Right lung (tissue), 10 donors: ENCODE measurements around the gene BGN. TPM values are rescaled to one million over a fixed set of nuclear protein-coding genes. Genes with fewer than 3 reads are reported as not detected.
A peak's percentile ranks its signal among the peaks of the same experiment; 100 is the strongest.

Source experiments
- DNase-seq, 2 donors: peaks; one replicate each; pipeline ENCODE4 v3.0.0-alpha.2; 2013
- long read RNA-seq, 8 donors: transcript quantifications; one replicate each; lab custom pipeline, GENCODE V29; 2026
- polyA plus RNA-seq, 5 donors: library from polyadenylated mRNA; unstranded; fragments of 120-200 nt; gene quantifications; one replicate each; pipeline versions ENCODE4 v1.2.1 to v1.2.3, GENCODE V29; 2013; ENCODE audit warnings: inconsistent platforms in 1 of 5, low replicate concordance in 1 of 5; ENCODE audit not compliant: insufficient read length in 5 of 5, insufficient read depth in 1 of 5

The BGN gene
- 100 to 1,000 TPM; 124 to 242 (median 164) TPM for polyA plus RNA-seq
- long read RNA-seq, donor 1, transcript BGN-201 (8 exons, 2,402 nt) = major isoform, 48 of 134 reads
- long read RNA-seq, donor 1, partial matches to known transcripts = 76 of 134 reads
- long read RNA-seq, donor 1, other reads (novel, unspliced or antisense) = 10 of 134 reads
- long read RNA-seq, donor 2, transcript BGN-201 (8 exons, 2,402 nt) = major isoform, 43 of 49 reads
- long read RNA-seq, donor 2, partial matches to known transcripts = 6 of 49 reads
- long read RNA-seq, donor 2, other reads (novel, unspliced or antisense) = 0 of 49 reads
- long read RNA-seq, donor 3, transcript BGN-201 (8 exons, 2,402 nt) = major isoform, 13 of 90 reads
- long read RNA-seq, donor 3, partial matches to known transcripts = 70 of 90 reads
- long read RNA-seq, donor 3, other reads (novel, unspliced or antisense) = 7 of 90 reads
- long read RNA-seq, donor 4, transcript BGN-201 (8 exons, 2,402 nt) = major isoform, 30 of 144 reads
- long read RNA-seq, donor 4, partial matches to known transcripts = 114 of 144 reads
- long read RNA-seq, donor 4, other reads (novel, unspliced or antisense) = 0 of 144 reads
- long read RNA-seq, donor 5, transcript BGN-201 (8 exons, 2,402 nt) = major isoform, 35 of 74 reads
- long read RNA-seq, donor 5, partial matches to known transcripts = 39 of 74 reads
- long read RNA-seq, donor 5, other reads (novel, unspliced or antisense) = 0 of 74 reads
- long read RNA-seq, donor 6, transcript BGN-201 (8 exons, 2,402 nt) = major isoform, 67 of 116 reads
- long read RNA-seq, donor 6, partial matches to known transcripts = 49 of 116 reads
- long read RNA-seq, donor 6, other reads (novel, unspliced or antisense) = 0 of 116 reads
- long read RNA-seq, donor 7, transcript BGN-201 (8 exons, 2,402 nt) = major isoform, 34 of 64 reads
- long read RNA-seq, donor 7, partial matches to known transcripts = 30 of 64 reads
- long read RNA-seq, donor 7, other reads (novel, unspliced or antisense) = 0 of 64 reads
- long read RNA-seq, donor 8, transcript BGN-201 (8 exons, 2,402 nt) = major isoform, 9 of 43 reads
- long read RNA-seq, donor 8, partial matches to known transcripts = 34 of 43 reads
- long read RNA-seq, donor 8, other reads (novel, unspliced or antisense) = 0 of 43 reads

GRCh38 chrX:153494541-153495361, at the start of gene BGN:
Gene BGN, plus strand, starts transcription at chrX:153494980. Its CDS starts 9,652 bp downstream, at chrX:153504632.
- DNase-seq = peak in 1 of 2 donors; percentile 48

DNA sequence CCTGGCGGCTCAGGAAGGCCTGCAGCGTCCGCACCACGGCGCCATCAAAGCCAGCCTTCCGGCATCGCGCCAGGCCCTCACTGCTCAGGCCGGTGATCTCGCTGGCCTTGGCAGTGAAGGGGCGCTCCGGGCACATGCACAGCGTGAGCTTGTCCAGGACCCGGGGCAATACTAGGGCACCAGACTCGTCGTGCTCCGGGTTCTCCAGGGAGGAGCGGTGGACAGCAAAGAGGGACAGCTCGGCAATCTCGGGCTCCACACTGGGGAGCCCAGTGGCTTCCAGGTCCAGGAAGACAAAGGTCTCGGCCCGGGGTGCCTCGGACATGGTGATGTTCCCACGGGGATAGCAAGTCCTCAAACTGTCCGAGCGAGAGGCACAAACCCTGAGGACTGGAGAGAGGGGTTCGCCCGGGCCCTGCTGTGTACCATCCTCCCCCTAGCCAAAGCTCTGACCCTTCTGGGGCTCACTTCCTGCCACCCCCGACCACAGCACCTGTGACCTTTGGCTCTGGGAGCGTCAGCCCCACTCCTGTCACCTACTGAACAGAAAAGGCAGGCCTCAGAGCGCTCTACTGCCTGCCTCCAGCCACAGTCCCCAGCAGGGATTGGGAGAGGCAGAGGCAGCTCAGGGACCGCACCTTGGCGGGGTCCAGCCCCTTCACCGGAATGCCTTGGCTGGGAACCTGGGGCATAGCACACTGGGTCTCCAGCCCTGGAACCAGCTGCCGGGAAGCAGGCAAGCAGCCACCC, 49.5 kb upstream of the BGN start:
- DNase-seq = no peak

DNA sequence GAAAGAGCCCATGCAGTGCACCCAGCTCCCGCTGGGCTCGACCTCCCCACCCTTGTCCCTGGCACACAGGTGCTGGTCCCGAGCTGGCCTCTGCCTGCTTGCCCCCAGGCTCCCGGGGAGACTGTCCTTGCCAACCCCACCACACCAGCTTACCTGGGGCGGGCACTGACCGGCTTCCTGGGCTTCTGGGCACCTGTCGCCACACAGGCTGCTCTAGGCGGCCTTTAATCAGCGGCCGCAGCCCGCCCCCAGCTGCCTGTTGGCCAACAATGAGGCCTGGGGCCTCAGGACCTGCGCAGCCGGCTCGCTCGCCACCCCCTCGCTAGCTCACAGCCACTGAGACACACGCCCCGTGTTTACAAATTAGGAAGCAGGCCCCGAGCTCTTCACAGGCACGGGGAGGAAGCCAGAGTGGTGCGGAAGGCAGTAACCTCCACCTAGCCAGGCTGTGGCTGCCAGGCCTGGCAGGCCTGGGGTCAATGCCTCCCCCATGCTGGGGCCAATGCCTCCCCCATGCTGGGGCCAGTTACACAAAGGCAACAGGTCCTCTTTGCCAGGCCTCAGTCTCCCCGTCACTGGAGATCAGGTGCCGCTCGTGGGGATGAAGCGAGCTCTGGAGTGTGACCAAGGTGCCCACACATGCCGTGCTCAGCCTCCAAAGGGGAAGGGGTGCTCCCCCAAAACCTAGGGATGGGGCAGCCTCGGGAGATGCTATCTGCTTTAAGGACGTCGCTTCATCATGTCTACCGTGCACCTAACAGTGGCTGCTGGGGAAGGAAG, 48.7 kb upstream of the BGN start, which contains the start of gene TREX2:
Gene TREX2, minus strand, starts transcription at position 201 of the 780 bp plus-strand sequence. CDS start 626 bp downstream, outside the sequence.
- DNase-seq = no peak

GRCh38 chrX:153446636-153446936, 48.2 kb upstream of the BGN start:
- DNase-seq = no peak

DNA sequence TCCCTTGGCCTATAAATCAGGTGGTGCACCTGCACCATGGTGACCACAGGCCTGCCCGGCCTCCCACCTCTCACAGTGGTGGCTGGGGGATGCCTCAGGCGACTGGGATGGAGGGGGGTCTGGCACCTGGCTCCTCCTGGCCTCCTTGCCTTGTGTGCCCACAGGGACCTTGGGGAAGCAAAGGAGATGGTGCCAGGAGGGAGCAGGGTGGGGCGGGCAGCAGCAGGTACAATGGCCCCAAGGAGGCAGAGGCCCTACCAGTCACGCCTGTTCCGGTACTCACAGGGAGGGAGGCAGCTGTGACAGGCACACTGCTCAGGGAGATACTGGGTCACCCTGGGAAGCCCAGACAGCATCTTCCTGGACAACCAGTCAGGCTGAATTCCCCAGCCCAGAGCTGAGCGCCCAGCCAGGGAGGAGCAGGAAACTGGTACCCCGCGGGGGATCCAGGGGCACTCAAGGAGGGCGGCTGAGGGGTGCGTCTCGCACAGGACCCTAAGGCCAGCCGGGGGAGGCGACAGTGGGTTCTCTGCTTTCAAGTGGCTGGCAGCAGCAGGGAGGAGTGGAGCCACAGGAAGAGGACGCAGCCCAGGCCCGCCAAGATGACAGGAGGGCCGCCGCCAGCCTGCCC, 47.7 kb upstream of the BGN start:
- DNase-seq = no peak

DNA sequence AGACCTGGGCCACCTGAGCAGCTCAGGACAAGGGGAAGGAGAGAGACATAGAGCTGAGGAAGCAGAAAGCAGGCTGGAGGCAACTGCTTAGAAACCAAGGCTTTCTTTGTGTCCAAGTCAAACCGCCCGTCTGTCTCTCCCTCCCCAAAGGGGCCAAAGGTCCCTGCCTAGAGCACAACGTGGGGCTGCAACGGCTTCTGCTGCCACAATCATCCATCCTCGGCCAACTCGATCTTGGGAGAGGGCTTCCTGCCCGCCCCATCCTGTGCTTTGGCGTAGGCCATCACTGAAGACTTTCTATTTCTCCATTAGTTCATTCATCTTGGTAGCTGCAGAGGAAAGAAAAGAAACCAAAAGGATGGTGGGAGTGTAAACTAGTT, 47.2 kb upstream of the BGN start:
- no peak for DNase-seq

- no peak for DNase-seq
These were observed 46.0 kb upstream of the BGN start for GRCh38 chrX:153448556-153449367.

- DNase-seq = no peak
These were observed 45.2 kb upstream of the BGN start for GRCh38 chrX:153449368-153450113.

GRCh38 chrX:153450114-153450948, 44.4 kb upstream of the BGN start:
- DNase-seq = no peak

- DNase-seq = no peak
These were observed 43.9 kb upstream of the BGN start for GRCh38 chrX:153450949-153451277.

GRCh38 chrX:153454901-153455550, 39.8 kb upstream of the BGN start:
- DNase-seq = no peak

GRCh38 chrX:153455571-153455970, 39.2 kb upstream of the BGN start:
- DNase-seq = no peak

- DNase-seq = no peak
These were observed 38.6 kb upstream of the BGN start for GRCh38 chrX:153456161-153456560.

GRCh38 chrX:153456704-153457103, 38.1 kb upstream of the BGN start:
- no peak for DNase-seq

DNA sequence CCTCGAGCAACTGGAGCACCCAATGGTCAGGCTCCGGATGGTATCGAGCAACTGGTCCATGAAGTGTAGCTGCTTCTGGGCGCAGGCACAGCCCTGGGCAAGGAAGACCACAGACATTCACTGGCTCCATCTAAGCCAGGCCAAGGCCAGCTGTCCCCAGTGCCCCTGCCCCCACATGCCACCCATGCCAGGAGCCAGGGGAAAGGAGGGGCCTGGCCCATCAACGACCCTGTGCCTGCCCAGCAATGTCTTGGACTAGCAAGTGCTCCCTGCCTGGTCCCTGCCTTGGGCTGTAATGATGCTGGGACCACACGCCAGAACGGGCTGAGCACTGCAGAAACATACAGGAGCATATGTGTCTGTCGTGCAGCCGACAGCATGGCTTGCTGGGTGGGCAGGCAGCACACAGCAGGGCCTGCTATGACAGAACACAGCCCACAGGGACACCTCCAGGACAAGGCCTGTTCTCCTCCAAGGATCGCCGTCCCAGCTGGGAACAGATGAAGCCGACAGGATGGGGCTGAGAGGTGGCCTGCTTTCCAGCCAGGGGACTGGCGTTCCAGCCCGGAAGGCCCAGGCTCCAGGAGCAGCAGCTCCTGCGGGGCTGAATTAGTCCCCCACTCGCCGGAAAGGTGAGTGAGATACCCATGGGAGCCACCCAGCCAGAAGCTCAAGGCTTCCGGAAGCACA, 37.5 kb upstream of the BGN start:
- no peak for DNase-seq
